GM19324 (cell line): Measurements from ENCODE around the gene PTPRCAP.

Source experiments
- ATAC-seq: cut with Tn5 transposase; IDR thresholded peaks from one replicate; pipeline ENCODE4 v1.9.1; 2021; ENCODE audit warnings: mild to moderate bottlenecking, moderate library complexity; ENCODE audit not compliant: unreplicated experiment, low FRiP score

Gene PTPRCAP

DNA sequence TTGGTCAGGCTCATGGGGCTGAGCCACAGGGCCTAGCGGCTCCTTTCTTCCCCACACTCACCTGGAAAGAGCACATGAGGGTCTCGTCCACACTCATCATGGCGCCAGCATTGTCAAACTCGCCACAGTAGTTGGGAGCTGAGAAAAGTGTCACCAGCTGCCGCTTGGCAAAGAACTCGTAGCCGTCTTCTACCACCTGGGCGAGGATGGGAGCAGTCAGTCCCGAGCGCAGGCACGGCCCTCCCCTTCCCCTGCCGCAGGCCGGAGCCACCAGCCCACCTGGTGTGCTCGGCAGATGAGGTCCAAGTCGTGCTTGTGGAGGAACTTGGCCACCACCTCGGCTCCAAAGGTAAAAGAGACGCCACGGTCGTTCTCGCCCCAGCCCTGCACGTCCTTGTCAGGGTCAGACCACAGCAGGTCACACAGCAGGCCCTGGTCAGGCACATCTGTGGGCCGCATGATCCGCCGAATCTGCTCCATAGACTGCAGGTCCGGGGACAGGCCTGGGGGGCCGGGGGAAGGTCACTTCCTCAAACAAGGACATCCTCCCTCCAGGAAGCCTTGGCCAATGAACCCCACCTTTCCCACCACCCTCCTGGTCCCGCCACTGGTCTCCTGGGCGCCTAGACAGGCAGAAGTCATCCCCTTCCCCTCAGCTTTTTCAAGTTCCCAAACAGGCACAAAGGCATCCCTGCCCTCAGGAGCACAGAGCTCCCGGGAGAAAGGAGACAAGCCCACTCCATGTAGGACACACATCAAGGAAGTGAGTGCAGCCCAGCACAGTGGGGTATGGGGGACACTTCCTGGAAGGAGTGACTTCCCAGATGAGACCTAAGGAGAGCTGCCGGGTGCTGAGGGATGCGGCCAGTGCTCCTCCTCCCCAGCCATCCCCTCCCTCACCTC lies 38.6 kb downstream of the PTPRCAP start:
- ATAC-seq = no peak

DNA sequence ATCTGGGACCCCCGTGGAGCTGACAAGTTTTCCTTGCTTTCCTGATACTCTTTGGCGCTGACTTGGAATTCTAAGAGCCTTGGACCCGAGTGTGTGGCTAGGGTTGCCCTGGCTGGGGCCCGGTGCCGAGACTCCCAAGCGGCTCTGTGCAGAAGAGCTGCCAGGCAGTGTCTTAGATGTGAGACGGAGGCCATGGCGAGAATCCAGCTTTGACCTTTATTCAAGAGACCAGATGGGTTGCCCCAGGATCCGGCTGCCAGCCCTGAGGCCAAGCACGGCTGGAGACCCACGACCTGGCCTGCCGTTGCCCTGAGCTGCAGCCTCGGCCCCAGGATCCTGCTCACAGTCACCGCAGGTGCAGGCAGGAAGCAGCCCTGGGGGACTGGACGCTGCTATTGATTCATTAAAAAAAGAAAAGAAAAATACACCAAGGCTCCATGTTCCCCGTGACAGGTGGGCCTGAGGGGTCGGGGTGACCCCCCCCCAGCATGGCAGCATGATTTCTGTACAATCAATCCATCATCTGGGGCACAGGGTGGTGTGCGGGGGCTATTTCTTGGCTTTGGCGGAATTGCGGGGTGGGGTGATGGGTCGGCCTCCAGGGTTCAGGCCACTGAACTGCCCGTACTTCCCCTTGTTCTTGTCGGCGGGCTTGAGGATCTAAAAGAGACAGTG lies 39.4 kb downstream of the PTPRCAP start:
- no peak for ATAC-seq

DNA sequence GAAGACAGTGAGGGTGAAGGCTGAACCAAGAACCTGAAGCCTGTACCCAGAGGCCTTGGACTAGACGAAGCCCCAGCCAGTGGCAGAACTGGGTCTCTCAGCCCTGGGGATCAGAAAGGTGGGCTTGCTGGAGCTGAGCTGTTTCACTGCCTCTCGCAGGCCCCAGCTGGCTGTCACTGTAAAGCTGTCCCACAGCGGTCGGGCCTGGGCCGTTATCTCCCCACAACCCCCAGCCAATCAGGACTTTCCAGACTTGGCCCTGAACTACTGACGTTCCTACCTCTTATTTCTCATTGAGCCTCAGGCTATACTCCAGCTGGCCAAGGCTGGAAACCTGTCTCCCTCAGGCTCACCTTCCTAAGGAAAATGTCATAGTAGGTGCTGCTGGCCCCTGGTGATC lies 39.9 kb downstream of the PTPRCAP start:
- ATAC-seq = no peak

DNA sequence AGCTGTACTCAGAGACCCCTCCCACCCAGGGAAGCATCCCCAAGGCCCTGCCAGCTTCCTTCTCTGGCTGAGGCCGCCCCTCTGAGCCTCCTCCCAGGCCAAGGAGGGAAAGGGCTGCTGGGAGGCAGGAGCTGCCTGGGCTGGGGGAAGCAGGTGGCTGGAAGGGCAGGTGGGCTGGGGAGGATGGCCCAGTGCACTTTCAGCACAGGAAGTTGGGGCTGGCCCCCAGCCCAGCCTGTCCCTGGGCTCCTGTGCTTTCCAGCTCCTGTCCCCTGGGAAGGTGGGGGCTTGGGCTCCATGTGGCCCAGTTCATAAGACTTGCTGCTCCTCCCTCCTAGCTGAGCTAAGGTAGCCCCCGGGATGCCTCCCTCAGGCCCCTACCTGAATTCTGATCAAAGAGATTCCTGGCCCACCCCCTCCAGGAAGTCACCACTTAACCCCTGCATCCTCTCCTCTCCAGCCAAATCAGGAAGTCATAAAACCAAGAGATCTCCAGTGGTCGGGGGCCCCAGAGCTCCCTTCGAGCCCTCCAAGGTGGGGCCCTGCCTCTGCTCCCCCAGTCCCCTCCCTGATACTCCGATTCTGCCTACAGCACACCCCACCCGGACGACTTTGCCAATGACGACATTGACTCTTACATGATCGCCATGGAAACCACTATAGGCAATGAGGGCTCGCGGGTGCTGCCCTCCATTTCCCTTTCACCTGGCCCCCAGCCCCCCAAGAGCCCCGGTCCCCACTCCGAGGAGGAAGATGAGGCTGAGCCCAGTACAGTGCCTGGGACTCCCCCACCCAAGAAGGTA lies 40.7 kb downstream of the PTPRCAP start:
- ATAC-seq = no peak

DNA sequence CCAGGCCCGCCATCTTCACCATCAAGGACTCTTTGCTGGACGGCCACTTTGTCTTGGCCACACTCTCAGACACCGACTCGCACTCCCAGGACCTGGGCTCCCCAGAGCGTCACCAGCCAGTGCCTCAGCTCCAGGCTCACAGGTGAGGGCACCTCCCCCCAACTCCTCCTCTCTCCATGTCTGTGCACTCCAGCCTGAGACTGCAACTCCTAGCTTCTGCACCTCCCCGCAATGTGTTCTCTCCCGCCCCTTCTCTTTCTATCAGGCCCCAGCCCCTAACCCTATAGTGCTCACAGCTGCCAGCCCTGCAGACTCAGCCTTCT lies 41.3 kb downstream of the PTPRCAP start:
- no peak for ATAC-seq

DNA sequence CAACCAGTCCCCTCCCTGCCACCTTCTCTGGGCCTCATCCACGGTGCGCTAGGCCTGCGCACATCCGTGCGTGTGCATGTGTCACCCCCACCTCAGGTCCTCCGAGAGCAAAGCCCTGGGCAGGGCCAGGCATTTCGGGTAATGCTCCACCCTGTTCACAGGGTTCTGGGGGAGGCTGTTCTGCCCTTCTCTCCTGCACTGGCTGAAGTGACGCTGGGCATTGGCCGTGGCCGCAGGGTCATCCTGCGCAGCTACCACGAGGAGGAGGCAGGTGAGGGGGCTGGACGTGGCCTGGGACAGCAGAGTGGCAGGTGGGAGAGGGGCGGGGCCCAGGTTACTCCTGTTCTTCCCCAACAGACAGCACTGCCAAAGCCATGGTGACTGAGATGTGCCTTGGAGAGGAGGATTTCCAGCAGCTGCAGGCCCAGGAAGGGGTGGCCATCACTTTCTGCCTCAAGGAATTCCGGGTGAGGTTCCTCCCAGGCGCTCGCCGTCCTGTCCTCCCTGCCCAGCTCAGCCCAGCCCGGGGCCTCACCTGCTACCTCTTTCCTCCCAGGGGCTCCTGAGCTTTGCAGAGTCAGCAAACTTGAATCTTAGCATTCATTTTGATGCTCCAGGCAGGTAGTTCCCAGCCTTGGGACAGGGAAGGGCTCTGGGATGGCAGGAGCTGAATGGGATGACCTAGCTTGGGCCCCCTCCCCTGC lies 41.8 kb downstream of the PTPRCAP start:
- no peak for ATAC-seq

DNA sequence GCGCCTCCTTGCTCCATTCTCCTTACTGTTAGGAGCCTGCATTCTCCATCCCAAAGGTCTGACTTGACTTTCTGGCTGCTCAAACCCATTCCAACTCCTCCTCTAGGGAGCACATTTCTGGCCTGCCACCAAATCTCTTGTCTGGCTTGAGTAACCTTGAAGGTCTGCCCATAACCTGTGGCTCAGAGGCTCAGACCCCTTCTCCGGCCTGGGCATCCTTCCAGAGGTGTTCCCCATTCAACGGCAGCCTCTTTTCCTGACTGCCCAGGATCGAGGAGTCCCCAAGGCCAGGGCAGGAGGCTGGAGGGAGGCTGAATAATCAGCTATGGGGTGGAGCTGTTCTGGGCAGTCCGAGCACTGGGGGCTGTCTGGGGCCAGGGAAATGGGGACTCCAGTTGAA lies 43.5 kb downstream of the PTPRCAP start:
- ATAC-seq = no peak

DNA sequence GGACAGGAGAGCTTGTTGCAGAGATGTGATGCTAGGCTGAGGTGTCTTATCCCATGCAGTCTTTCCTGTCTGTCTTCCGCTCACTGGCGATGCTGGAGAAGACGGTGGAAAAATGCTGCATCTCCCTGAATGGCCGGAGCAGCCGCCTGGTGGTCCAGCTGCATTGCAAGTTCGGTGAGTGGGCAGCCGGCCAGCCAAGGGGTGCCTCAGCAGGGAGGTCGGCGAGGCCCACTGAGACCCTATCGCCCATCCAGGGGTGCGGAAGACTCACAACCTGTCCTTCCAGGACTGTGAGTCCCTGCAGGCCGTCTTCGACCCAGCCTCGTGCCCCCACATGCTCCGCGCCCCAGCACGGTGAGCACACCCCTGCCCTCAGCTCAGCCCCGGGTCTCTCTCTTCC lies 44.0 kb downstream of the PTPRCAP start:
- ATAC-seq = no peak

DNA sequence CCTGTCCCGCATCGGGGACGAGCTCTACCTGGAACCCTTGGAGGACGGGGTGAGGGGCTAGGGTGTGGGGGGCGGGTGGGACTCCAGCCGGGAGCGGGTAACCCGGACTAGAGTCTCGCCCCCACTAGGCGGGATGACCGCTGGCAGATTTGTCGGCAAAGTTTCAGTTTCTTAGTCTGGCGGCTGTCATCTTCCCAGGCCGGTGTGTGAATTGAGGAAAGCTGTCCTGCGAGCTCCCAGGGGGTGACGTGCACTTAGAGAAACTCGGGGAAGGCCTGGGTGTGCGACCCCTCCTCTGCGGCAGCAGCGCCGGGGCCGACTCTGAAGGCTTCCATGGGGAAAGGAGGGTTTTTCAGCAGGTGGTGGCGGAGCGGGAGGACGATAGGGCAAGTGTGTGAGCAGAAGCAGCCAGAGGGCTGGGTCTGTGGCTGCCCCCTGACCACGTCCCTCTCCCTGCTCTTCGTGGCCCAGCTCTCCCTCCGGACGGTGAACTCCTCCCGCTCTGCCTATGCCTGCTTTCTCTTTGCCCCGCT lies 45.2 kb downstream of the PTPRCAP start:
- no peak for ATAC-seq

DNA sequence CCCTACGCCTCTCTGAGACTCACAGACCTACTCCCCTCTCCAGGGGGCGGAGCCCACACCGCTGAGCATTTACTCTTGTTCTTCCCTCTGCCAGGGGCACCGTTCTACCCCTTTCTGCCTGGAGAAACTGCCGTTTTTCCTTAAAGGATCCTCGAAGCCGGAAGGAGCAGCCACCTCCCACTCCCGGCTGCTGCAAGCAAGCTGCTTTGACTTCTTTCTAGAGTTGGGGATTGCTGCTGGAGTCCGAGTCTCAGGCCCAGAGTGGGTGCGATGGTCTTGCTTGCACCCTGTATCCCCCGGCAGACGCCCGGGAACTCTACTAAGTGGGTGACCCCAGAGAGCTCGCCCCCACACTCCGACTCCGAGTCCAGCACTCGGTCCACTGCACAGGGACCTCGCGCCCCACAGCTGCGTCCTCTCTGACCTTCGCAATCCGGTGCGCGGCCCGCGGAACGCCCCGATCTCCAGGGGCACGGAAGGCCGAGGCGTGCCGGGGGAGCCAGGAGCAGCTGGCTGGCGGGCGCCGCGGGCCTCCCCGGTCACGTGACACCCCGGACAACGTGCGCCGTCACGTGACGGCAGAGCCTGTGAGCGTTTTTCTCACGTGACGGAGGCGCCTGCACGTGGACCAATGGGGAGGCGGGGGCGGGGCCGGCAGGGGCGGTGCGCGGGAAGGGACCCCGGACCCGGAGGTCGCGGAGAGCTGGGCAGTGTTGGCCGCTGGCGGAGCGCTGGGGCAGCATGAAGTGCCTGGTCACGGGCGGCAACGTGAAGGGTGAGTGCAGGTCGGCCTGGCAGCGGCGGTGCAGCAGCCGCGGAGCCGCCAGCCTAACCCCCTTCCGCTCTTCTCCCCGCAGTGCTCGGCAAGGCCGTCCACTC lies 45.9 kb downstream of the PTPRCAP start, which contains the start of gene RAD9A:
RAD9A (plus strand) TSS at position 683 of the 879 bp plus-strand sequence; CDS start at position 742, 59 bp downstream.
- ATAC-seq = peak; percentile 79

DNA sequence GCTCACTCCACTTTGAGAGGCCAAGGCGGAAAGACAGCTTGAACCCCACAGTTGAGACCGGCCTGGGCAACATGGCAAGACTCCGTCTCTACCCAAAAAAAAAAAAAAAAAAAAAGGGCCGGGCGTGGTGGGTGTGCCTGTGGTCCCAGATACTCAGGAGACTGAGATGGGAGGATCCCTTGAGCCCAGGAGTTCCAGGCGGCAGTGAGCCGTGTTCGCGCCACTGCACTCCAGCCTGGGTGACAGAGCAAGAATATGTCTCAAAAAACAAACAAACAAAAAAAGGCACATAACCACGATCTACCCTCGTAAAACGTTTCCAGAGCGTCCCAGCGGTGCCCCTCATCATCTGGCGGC lies 46.6 kb downstream of the PTPRCAP start:
- no peak for ATAC-seq

DNA sequence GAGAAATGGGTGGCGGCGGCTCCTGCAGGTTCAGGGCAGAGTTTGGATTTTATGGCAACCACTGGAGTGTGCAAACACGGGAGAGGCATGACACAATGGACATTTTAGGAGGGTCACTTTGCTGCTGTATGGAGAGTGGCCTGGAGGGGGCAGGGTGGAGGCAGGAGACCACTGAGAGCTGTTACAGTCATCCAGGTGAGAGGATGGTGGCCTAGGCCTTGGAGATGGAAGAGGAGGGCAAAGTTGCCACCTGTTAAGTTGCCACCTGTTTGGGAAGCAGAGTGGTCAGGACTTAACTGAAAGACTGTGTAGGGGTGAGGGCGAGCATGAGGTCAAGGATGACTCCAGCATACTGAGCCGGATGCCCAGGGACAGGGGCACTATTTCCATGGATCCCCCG lies 48.0 kb downstream of the PTPRCAP start:
- no peak for ATAC-seq

DNA sequence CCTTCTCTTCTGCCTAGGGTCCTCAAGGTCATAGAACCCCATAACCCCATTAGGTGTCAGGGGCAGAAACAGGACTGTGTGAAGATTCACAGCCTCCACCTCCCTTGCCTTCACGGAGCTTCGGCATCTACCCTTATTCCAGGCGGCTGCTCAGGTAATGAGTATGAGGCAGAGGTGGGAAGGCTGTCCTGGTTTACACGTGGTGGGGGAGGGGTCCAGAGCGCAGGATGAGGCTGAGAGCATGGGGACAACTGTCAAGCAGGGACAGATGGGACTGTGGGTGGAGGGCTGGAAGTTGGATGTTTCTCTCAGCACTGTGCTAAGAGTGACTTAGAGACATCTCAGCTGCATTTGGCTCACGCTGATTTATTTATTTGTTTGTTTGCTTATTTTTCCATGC lies 50.0 kb downstream of the PTPRCAP start:
- ATAC-seq = no peak

DNA sequence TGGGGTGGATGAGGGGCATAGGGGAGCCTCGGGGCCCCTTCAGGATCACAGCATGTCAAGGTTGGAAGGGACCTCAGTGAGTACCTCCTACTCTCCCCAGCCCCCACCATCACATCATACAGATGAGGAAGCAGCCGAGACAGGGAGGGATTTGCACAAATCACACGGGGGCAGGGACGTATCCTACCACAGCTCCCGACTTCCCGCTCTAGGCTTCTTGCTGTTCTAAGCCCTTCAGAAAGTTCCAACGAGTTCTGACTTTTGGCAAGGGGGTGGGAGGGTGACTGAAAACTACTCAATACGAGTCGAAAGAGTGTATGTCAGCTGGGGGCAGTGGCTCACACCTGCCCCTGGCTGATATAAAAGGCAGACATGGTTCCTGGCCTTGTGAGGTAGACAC lies 50.4 kb downstream of the PTPRCAP start:
- ATAC-seq = no peak
